ENCODE results near the gene NLE1. TPM values are rescaled to one million over a fixed set of nuclear protein-coding genes. Genes with fewer than 3 reads are reported as not detected.

NLE1 gene
- total and polyA plus RNA-seq, 8 donors, result 6.2 to 208 (median 9.2) TPM; not detected in 1

- Histone ChIP-seq H3K9me3 (no peaks in the 10 kb centered on the region), H3K27me3 (peaks cover 0 to 2% (median 0%) of the 10 kb centered on the region in 3 donors), H3K4me1 (peaks cover 10 to 20% (median 18%) of the 10 kb centered on the region in 4 donors), H3K27ac (peak overlapping the region in 1 of 5 donors; percentile 68), H3K36me3 (peaks cover under 1 to 26% (median 23%) of the 10 kb centered on the region in 4 donors), H3K4me3 (peak overlapping the region; percentile 73 to 100 (median 87))
- DNase-seq, result no peak
- intact Hi-C loops (cut with DNase I; ENCODE audit: low total_unique reads), result no loop called here
- no peak for TF ChIP-seq EP300 (IDR thresholded peaks at IDR 0.05)
- 57 to 68% (median 61%) methylated on average over 8 of the region's 8 CpGs for WGBS, 5 donors
Measured at GRCh38 chr17:35142467-35142796, 329 bp upstream of the NLE1 start.

- TF ChIP-seq, protein P1, sequence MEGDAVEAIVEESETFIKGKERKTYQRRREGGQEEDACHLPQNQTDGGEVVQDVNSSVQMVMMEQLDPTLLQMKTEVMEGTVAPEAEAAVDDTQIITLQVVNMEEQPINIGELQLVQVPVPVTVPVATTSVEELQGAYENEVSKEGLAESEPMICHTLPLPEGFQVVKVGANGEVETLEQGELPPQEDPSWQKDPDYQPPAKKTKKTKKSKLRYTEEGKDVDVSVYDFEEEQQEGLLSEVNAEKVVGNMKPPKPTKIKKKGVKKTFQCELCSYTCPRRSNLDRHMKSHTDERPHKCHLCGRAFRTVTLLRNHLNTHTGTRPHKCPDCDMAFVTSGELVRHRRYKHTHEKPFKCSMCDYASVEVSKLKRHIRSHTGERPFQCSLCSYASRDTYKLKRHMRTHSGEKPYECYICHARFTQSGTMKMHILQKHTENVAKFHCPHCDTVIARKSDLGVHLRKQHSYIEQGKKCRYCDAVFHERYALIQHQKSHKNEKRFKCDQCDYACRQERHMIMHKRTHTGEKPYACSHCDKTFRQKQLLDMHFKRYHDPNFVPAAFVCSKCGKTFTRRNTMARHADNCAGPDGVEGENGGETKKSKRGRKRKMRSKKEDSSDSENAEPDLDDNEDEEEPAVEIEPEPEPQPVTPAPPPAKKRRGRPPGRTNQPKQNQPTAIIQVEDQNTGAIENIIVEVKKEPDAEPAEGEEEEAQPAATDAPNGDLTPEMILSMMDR (IDR thresholded peaks at IDR 0.05), result no peak
- TF ChIP-seq POLR2A (IDR thresholded peaks at IDR 0.05) (no peak), EP300 (IDR thresholded peaks at IDR 0.05) (no peak), POLR2AphosphoS5 (IDR thresholded peaks at IDR 0.05) (no peak)
- 94 to 98% (median 95%) methylated on average over 6 of the region's 6 CpGs for WGBS, 5 donors
Measured at GRCh38 chr17:35138218-35138617, 3.9 kb downstream of the NLE1 start.

GRCh38 chr17:35135322-35135721, 6.8 kb downstream of the NLE1 start:
- WGBS, 5 donors, result 79 to 86% (median 82%) methylated on average over 6 of the region's 6 CpGs

More at GRCh38 chr17:35138218-35138617, 3.9 kb downstream of the NLE1 start:
- Histone ChIP-seq H3K9me3 (no peaks in the 10 kb centered on the region), H3K27ac (no peak overlapping the region), H3K4me1 (peaks cover 10 to 20% (median 18%) of the 10 kb centered on the region in 4 donors), H3K4me3 (no peak overlapping the region), H3K27me3 (no peaks in the 10 kb centered on the region), H3K36me3 (peaks cover 39 to 68% (median 65%) of the 10 kb centered on the region in 4 donors)
- no peak for DNase-seq
- intact Hi-C loops (cut with DNase I; ENCODE audit: low total_unique reads), result no loop called here

DNA sequence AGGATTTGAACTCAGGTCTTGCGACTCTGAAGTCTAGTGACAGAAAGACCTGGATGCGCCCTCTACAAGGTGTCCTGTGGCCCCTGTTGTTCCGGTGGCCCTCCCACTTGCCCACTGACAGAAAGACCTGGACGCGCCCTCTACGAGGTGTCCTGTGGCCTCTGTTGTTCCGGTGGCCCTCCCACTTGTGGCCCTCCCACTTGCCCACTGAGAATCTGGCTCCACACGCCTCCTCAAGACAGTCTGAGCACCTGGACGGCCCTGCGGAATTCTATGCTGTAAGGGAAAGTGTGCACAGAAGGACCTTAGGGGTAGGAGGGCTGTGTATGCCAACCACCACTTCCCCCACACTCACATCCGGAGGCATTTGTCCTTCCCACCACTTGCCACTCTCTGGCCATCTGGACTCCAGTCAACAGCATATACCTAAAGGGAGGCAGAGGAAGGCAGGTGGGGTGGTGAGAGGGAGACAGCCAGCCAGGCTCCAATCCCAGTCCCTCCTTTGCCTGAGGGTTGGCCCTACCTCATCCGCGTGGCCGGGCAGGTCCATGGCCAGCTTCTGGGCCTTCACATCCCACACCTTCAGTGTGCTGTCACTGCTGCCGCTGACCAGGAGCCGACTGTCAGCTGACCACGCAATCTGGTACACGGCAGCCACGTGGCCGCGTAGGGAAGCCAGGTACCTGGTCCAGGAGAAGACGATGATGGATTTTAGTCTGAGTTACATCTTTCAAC, 9.1 kb downstream of the NLE1 start:
- intact Hi-C loops (cut with DNase I; ENCODE audit: low total_unique reads), result no loop called here
- DNase-seq, result no peak
- Histone ChIP-seq H3K9me3 (no peaks in the 10 kb centered on the region), H3K4me3 (no peak overlapping the region), H3K4me1 (no peaks in the 10 kb centered on the region), H3K27me3 (no peaks in the 10 kb centered on the region), H3K36me3 (peaks cover 61 to 74% (median 73%) of the 10 kb centered on the region in 4 donors), H3K27ac (no peak overlapping the region)
- 92 to 97% (median 95%) methylated on average over 14 to 22 of the region's 22 CpGs for WGBS, 5 donors
- TF ChIP-seq EP300 (IDR thresholded peaks at IDR 0.05), result no peak
- TF ChIP-seq POLR2A (IDR thresholded peaks at IDR 0.05), result no peak
- no peak for TF ChIP-seq POLR2AphosphoS5 (IDR thresholded peaks at IDR 0.05)
- TF ChIP-seq, protein P1 (IDR thresholded peaks at IDR 0.05), result no peak

More at GRCh38 chr17:35135322-35135721, 6.8 kb downstream of the NLE1 start:
- Histone ChIP-seq H3K4me3 (no peak overlapping the region), H3K9me3 (no peaks in the 10 kb centered on the region), H3K36me3 (peaks cover 61 to 94% (median 91%) of the 10 kb centered on the region in 4 donors), H3K27me3 (no peaks in the 10 kb centered on the region), H3K27ac (no peak overlapping the region), H3K4me1 (peaks cover 0 to 4% (median 0%) of the 10 kb centered on the region in 4 donors)
- no peak for TF ChIP-seq POLR2A (IDR thresholded peaks at IDR 0.05)
- TF ChIP-seq, protein P1 (IDR thresholded peaks at IDR 0.05), result no peak
- TF ChIP-seq POLR2AphosphoS5 (IDR thresholded peaks at IDR 0.05), result no peak
- TF ChIP-seq EP300 (IDR thresholded peaks at IDR 0.05), result no peak
- intact Hi-C loops (cut with DNase I; ENCODE audit: low total_unique reads), result no loop called here
- DNase-seq, result no peak

GRCh38 chr17:35132099-35132498, 10.0 kb downstream of the NLE1 start:
- Histone ChIP-seq H3K27ac (no peak overlapping the region), H3K9me3 (no peaks in the 10 kb centered on the region), H3K4me1 (no peaks in the 10 kb centered on the region), H3K27me3 (no peaks in the 10 kb centered on the region), H3K36me3 (peaks cover 58 to 65% (median 64%) of the 10 kb centered on the region in 4 donors), H3K4me3 (no peak overlapping the region)
- TF ChIP-seq POLR2AphosphoS5 (IDR thresholded peaks at IDR 0.05) (no peak), EP300 (IDR thresholded peaks at IDR 0.05) (no peak), POLR2A (IDR thresholded peaks at IDR 0.05) (no peak)
- TF ChIP-seq, protein P1 (IDR thresholded peaks at IDR 0.05), result no peak
- no peak for DNase-seq
- WGBS, 5 donors, result 71 to 83% (median 77%) methylated on average over 5 to 10 of the region's 10 CpGs
- intact Hi-C loops (cut with DNase I; ENCODE audit: low total_unique reads), result no loop called here
